Lower lobe of right lung (tissue), 2 donors: ENCODE measurements around the gene PPP1R13B. TPM values are rescaled to one million over a fixed set of nuclear protein-coding genes. Genes with fewer than 3 reads are reported as not detected.
A peak's percentile ranks its signal among the peaks of the same experiment; 100 is the strongest.

ENCODE experiments used
- ATAC-seq, 2 donors: fragments of 200-7000 bp; cut with Tn5 transposase; one replicate each; pipeline ENCODE4 v1.9.1; 2020 to 2022; ENCODE audit warnings: mild to moderate bottlenecking in 2 of 2, moderate library complexity in 2 of 2
- DNase-seq: peaks from one replicate; pipeline ENCODE4 v3.0.0-alpha.2; 2020
- H3K27ac ChIP-seq: fragments of 200-600 bp; one replicate; pipeline ENCODE4 v1.8.0; 2022
- H3K27me3 ChIP-seq: fragments of 200-600 bp; one replicate; pipeline ENCODE4 v1.8.0; 2022; ENCODE audit warnings: low read depth
- H3K36me3 ChIP-seq: fragments of 200-600 bp; one replicate; pipeline ENCODE4 v1.8.0; 2022; ENCODE audit warnings: mild to moderate bottlenecking
- H3K4me1 ChIP-seq: fragments of 200-600 bp; one replicate; pipeline ENCODE4 v1.8.0; 2022
- H3K4me3 ChIP-seq: fragments of 200-600 bp; one replicate; pipeline ENCODE4 v1.8.0; 2022; ENCODE audit warnings: mild to moderate bottlenecking
- H3K9me3 ChIP-seq: fragments of 200-600 bp; one replicate; pipeline ENCODE4 v1.8.0; 2022
- intact Hi-C: fragments of 100-400 bp; cut with DNase I; formaldehyde crosslinking; loops from one replicate; pipeline ENCODE4 v1.11.0; 2022
- total RNA-seq: library from RNA; stranded (reverse); fragmentation: NEBNext Ultra II Directional; extraction: Animal tissue kit (Norgen Biotek cat#: 25700); gene quantifications from one replicate; pipeline ENCODE4 v1.2.1, GENCODE V29; 2021
- TF ChIP-seq, protein P1 (sequence below): fragments of 200-600 bp; IDR thresholded peaks from one replicate; pipeline ENCODE4 v1.8.0; 2022; ENCODE audit warnings: antibody characterized with exemption, mild to moderate bottlenecking
- donor health status: DM: no; HTN: yes; CAD: no; lungs with severe emphysema.

The PPP1R13B gene
- total RNA-seq, 1 donor from 2014 or later: 60.6 TPM

DNA sequence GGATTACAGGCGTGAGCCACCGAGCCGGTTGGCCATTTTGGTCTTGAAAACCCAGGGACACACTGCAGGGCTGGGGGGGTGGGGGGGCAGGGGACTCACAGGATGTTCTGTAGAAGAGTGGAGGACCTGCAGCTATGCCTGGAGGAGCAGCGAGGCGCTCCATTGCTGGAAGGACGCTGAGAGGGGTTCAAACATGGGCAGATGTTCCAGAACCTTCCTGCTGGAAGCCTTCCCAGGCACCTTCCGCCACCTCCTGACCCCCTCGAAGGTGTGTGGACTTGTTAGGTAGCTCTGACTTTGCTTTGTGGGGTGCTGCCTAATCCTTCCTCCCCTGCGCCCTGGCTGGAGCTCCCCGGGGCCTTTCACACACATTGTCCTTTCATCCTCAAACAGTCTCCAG, 19.6 kb upstream of the PPP1R13B start:
- no peaks in the 10 kb centered on the region for H3K9me3 ChIP-seq
- intact Hi-C loops: no loop called here
- peaks cover 19% of the 10 kb centered on the region for H3K4me1 ChIP-seq
- no peaks in the 10 kb centered on the region for H3K27me3 ChIP-seq
- no peak overlapping the region for H3K4me3 ChIP-seq
- DNase-seq (no peak), ATAC-seq (no peak)
- H3K27ac ChIP-seq: no peak overlapping the region
- TF ChIP-seq, protein P1, sequence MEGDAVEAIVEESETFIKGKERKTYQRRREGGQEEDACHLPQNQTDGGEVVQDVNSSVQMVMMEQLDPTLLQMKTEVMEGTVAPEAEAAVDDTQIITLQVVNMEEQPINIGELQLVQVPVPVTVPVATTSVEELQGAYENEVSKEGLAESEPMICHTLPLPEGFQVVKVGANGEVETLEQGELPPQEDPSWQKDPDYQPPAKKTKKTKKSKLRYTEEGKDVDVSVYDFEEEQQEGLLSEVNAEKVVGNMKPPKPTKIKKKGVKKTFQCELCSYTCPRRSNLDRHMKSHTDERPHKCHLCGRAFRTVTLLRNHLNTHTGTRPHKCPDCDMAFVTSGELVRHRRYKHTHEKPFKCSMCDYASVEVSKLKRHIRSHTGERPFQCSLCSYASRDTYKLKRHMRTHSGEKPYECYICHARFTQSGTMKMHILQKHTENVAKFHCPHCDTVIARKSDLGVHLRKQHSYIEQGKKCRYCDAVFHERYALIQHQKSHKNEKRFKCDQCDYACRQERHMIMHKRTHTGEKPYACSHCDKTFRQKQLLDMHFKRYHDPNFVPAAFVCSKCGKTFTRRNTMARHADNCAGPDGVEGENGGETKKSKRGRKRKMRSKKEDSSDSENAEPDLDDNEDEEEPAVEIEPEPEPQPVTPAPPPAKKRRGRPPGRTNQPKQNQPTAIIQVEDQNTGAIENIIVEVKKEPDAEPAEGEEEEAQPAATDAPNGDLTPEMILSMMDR: no peak
- no peaks in the 10 kb centered on the region for H3K36me3 ChIP-seq

DNA sequence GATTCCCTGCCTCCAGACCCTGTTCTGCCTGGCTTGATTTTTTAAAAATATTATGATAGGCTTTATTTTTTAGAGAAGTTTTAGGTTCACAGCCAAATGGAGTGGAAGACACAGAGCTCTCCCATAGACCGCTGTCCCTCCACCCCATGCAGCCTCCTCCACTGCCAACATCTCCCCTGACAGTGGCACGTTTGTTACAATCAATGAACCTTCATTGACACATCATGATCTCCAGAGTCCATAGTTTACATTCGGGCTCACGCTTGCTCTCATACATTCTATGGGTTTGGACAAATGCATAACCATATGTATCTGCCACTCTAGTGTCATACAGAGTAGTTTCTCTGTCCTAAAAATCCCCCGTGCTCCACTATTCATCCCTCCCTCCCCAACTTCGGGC, 15.9 kb upstream of the PPP1R13B start:
- Histone ChIP-seq H3K27me3 (no peaks in the 10 kb centered on the region), H3K4me3 (no peak overlapping the region), H3K36me3 (no peaks in the 10 kb centered on the region), H3K9me3 (no peaks in the 10 kb centered on the region), H3K4me1 (peaks cover 19% of the 10 kb centered on the region), H3K27ac (no peak overlapping the region)
- TF ChIP-seq, protein P1: no peak
- intact Hi-C loops: no loop called here
- DNase-seq: peak; percentile 9
- no peak for ATAC-seq

DNA sequence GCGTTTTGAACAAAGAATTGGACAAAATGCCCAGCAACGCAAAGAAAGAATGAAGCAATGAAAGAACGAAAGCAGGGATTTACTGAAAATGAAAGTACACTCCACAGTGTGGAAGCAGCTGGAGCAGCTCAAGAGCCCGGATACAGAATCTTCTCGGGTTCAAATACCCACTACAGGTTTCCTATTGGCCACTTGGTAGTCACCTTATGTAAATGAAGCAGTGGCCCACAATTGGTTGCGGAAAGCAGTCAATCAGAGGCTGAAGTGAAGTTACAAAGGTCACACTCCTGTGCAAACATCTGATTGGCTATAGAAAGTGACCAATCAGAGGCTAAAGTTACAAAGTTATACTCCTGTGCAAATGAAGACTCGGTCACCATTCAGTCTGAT, 15.0 kb upstream of the PPP1R13B start:
- no peaks in the 10 kb centered on the region for H3K27me3 ChIP-seq
- TF ChIP-seq, protein P1: no peak
- peak; percentile 64 to 75 for ATAC-seq

DNA sequence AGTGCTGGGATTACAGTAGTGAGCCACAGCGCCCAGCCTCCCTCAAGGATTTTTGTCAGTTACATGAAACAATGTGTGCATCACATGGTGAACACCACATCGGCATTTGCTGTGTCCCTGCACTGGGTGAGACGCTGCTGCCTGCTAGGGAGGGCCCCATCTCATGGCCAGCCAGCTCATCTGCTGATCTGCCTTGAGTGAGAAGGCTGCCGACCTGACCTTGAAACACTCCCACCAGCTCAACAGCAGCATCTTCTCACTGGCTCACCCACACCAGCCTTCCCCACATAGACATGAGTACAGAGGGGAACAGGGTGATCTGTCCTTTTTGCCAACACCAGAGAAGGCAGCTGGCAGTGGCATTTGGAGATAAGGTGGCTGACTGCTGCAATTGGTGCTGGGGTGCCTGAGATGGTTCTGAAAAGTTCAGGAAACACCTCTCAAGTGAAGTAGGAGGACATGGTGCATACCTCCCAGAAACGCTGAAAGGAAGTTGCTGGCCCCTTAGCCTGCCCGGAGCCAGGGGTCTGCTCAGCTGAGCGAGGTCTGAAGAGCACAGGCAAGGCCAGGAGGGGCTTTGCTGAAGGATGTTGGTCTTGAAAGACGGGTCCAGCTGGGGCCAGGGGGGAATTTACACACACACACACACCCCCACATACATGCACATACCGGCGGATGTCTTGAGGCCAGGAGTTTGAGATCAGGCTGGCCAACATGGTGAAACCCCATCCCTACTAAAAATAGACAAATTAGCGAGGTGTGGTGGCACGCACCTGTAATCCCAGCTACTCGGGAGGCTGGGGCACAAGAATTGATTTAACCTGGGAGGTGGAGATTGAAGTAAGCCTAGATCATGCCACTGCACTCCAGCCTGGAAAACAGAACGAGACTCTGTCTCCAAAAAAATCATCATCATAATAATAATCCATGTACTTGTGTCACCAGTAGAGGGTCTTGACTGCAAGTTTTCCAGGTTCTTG, 14.3 kb upstream of the PPP1R13B start:
- Histone ChIP-seq H3K27me3 (no peaks in the 10 kb centered on the region), H3K36me3 (no peaks in the 10 kb centered on the region), H3K27ac (no peak overlapping the region), H3K4me1 (peaks cover 10% of the 10 kb centered on the region), H3K4me3 (no peak overlapping the region), H3K9me3 (no peaks in the 10 kb centered on the region)
- TF ChIP-seq, protein P1: no peak
- peak; percentile 27 for DNase-seq
- intact Hi-C loops: no loop called here
- ATAC-seq: no peak

More for the DNA sequence above, 15.0 kb upstream of the PPP1R13B start:
- Histone ChIP-seq H3K4me3 (no peak overlapping the region), H3K4me1 (peaks cover 12% of the 10 kb centered on the region), H3K36me3 (no peaks in the 10 kb centered on the region), H3K27ac (no peak overlapping the region), H3K9me3 (no peaks in the 10 kb centered on the region)
- intact Hi-C loops: no loop called here
- peak; percentile 32 for DNase-seq

DNA sequence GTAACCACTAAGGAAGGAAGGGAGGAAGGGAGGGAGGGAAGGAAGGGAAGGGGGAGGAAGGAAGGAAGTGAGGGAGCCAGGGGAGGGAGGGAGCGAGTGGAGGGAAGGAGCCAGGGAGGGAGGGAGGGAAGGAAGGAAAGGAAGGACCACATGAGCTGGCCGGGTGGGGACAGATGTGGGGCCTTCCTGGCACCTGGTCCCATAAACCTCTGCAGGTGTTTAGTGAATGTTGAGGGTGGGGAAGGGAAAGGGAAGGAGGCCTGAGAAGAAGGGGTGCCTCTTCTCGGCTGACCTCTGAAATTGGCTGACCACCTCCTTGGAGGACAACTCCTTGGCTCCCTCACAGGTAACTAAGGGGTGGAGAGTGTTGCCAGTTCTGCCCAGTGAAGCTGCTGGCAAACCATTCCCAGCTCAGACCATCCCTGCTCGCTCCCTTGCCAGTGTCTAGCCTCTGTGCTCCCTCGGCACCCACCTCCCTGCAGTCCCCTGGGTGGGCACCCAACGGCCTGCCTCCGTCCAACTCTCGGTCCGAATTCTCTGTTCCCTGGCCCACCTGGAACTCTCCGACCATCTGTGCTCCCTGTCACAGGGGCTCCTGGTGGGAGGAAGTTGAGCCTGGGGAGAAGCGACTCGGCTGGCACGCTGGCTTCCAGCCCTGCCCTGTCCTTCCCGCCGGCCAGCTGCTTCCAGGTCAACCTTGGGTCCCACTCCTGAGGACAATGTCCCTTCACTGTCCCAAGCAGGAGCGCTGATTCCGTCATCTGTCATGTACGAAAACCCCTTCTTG, 12.2 kb upstream of the PPP1R13B start:
- no peak for ATAC-seq
- Histone ChIP-seq H3K27ac (peak overlapping the region; percentile 14), H3K36me3 (no peaks in the 10 kb centered on the region), H3K27me3 (no peaks in the 10 kb centered on the region), H3K9me3 (no peaks in the 10 kb centered on the region), H3K4me3 (no peak overlapping the region), H3K4me1 (peaks cover 29% of the 10 kb centered on the region)
- TF ChIP-seq, protein P1: no peak
- DNase-seq: peak; percentile 27
- intact Hi-C loops: no loop called here
